ENCODE results near the gene TADA2A.
A peak's percentile ranks its signal among the peaks of the same experiment; 100 is the strongest.

TADA2A gene

DNA sequence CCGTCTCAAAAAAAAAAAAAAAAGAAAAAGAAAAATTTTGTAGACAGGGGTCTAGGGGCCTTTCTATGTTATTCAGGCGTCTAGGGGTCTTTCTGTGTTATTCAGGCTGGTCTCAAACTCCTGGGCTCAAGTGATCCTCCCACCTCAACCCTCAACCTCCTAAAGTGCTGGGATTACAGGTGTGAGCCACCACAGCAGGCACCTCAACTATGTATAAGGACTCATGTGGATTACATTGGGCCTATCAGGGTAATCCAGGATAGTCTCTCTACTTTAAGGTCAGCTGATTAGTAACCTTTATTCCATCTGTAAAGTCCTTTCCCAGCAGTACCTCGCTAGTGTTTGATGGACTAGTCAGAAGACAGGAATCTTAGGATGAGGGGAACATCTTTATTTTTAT lies 22.4 kb downstream of the TADA2A start:
- H3K9ac ChIP-seq = no peak overlapping the region
- H3K4me2 ChIP-seq = peak overlapping the region; percentile 45; the same call in 1 of the 2 replicates
- TF ChIP-seq CTCF (conservative IDR thresholded peaks at IDR 0.05; ENCODE audit: low read depth, low read length) = no peak
- H3K4me1 ChIP-seq (ENCODE audit: low read depth, poor library complexity, severe bottlenecking) = peaks cover 31% of the 10 kb centered on the region
- H4K20me1 ChIP-seq (ENCODE audit: insufficient read depth) = no peaks in the 10 kb centered on the region
- H3K27me3 ChIP-seq (ENCODE audit: insufficient read depth, low read depth) = no peaks in the 10 kb centered on the region
- H3K79me2 ChIP-seq (ENCODE audit: insufficient read depth, low read depth) = no peaks in the 10 kb centered on the region
- no peak overlapping the region for H2AFZ ChIP-seq (ENCODE audit: low read depth)
- no peak overlapping the region for H3K4me3 ChIP-seq (IDR thresholded peaks at IDR 0.05; ENCODE audit: insufficient read depth, low read depth, low read length)
- peaks cover 3% of the 10 kb centered on the region; the same call in 1 of the 2 replicates for H3K36me3 ChIP-seq (ENCODE audit: insufficient read depth)
- peak overlapping the region; percentile 55; the same call in 1 of the 2 replicates for H3K27ac ChIP-seq

DNA sequence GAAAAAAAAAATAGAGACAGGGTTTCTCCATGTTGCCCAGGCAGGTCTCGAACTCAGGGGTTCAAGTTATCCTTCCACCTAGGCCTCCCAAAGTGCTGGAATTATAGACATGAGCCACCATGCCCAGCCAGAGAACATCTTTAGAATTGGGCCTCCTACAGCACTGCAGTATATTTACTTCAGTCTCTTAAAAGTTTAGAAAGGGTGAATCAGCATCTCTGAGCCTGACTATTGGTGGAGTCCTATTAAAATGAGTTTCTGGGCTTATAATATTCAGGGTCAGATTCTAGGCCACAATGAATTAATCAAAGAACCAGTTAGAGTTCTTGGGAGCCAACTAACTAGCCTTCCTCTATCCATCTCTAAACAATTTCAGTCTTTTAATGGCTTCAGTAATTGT lies 22.8 kb downstream of the TADA2A start:
- no peaks in the 10 kb centered on the region for H3K79me2 ChIP-seq (ENCODE audit: insufficient read depth, low read depth)
- peaks cover 31% of the 10 kb centered on the region for H3K4me1 ChIP-seq (ENCODE audit: low read depth, poor library complexity, severe bottlenecking)
- H3K4me2 ChIP-seq = peak overlapping the region; percentile 45
- H3K27ac ChIP-seq = peak overlapping the region; percentile 55
- no peak for TF ChIP-seq CTCF (conservative IDR thresholded peaks at IDR 0.05; ENCODE audit: low read depth, low read length)
- no peaks in the 10 kb centered on the region for H3K27me3 ChIP-seq (ENCODE audit: insufficient read depth, low read depth)
- H3K9ac ChIP-seq = no peak overlapping the region; the same call in 1 of the 2 replicates
- H3K36me3 ChIP-seq (ENCODE audit: insufficient read depth) = peaks cover 3% of the 10 kb centered on the region; the same call in 1 of the 2 replicates
- no peak overlapping the region for H3K4me3 ChIP-seq (IDR thresholded peaks at IDR 0.05; ENCODE audit: insufficient read depth, low read depth, low read length)
- H4K20me1 ChIP-seq (ENCODE audit: insufficient read depth) = no peaks in the 10 kb centered on the region
- H2AFZ ChIP-seq (ENCODE audit: low read depth) = no peak overlapping the region

GRCh38 chr17:37430051-37430627 lies 23.5 kb downstream of the TADA2A start:
- Histone ChIP-seq H3K4me1 (ENCODE audit: low read depth, poor library complexity, severe bottlenecking) (peaks cover 31% of the 10 kb centered on the region), H3K4me3 (IDR thresholded peaks at IDR 0.05; ENCODE audit: insufficient read depth, low read depth, low read length) (no peak overlapping the region), H3K27me3 (ENCODE audit: insufficient read depth, low read depth) (no peaks in the 10 kb centered on the region), H3K9ac (no peak overlapping the region; the same call in 1 of the 2 replicates), H3K4me2 (peak overlapping the region; percentile 45), H2AFZ (ENCODE audit: low read depth) (no peak overlapping the region), H3K79me2 (ENCODE audit: insufficient read depth, low read depth) (no peaks in the 10 kb centered on the region), H3K36me3 (ENCODE audit: insufficient read depth) (peaks cover 3% of the 10 kb centered on the region; the same call in 1 of the 2 replicates), H3K27ac (peak overlapping the region; percentile 55), H4K20me1 (ENCODE audit: insufficient read depth) (no peaks in the 10 kb centered on the region)
- TF ChIP-seq CTCF (conservative IDR thresholded peaks at IDR 0.05; ENCODE audit: low read depth, low read length) = no peak

DNA sequence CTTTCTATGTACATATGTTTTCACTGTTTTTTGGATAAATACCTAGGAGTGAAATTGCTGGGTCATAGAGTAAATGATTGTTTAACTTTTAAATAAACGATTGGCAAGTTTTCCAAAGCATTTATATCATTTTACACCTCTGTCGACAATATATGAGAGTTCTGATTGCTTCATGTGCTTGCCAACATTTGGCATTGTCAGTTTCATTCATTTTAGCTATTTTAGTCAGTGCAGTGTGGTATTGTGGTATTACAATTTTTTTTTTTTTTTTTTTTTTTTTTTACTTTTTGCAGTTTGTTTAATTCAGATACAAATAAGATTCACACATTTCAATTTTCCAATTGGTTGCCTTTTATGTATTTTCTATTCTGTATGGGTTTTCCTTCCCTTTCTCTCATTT lies 26.0 kb downstream of the TADA2A start:
- Histone ChIP-seq H3K27me3 (ENCODE audit: insufficient read depth, low read depth) (no peaks in the 10 kb centered on the region), H3K4me1 (ENCODE audit: low read depth, poor library complexity, severe bottlenecking) (peaks cover 31% of the 10 kb centered on the region), H2AFZ (ENCODE audit: low read depth) (no peak overlapping the region), H3K79me2 (ENCODE audit: insufficient read depth, low read depth) (no peaks in the 10 kb centered on the region), H3K27ac (no peak overlapping the region), H3K36me3 (ENCODE audit: insufficient read depth) (peaks cover 3% of the 10 kb centered on the region; the same call in 1 of the 2 replicates), H4K20me1 (ENCODE audit: insufficient read depth) (no peaks in the 10 kb centered on the region), H3K4me2 (no peak overlapping the region), H3K9ac (no peak overlapping the region), H3K4me3 (IDR thresholded peaks at IDR 0.05; ENCODE audit: insufficient read depth, low read depth, low read length) (no peak overlapping the region)
- TF ChIP-seq CTCF (conservative IDR thresholded peaks at IDR 0.05; ENCODE audit: low read depth, low read length) = no peak

Measured in KMS-11 (cell line).